ENCODE measurements around the gene MAMDC2.

- no peak for TF ChIP-seq CTCF (IDR thresholded peaks at IDR 0.05; ENCODE audit: insufficient read depth, low read length, poor library complexity, severe bottlenecking)
- TF ChIP-seq EZH2phosphoT487 (conservative IDR thresholded peaks at IDR 0.05; ENCODE audit: low read length), result no peak
Observed at GRCh38 chr9:70256123-70256551, 212.5 kb downstream of the MAMDC2 start.
